HepG2 (cell line): ENCODE measurements around the gene CACHD1. TPM values are rescaled to one million over a fixed set of nuclear protein-coding genes. Genes with fewer than 3 reads are reported as not detected.

Source experiments
- HDAC1 ChIP-seq: sonication (generic); formaldehyde crosslinking; IDR thresholded peaks from 2 replicates; pipeline ENCODE4 v1.5.1; 2020; ENCODE audit warnings: mild to moderate bottlenecking, missing genetic modification reagents
- IRF2 ChIP-seq: IDR thresholded peaks from 2 replicates; pipeline ENCODE4 v1.6.1; 2018; ENCODE audit warnings: missing genetic modification reagents, missing compliant biosample characterization
- SMAD1 ChIP-seq: sonication (generic); formaldehyde crosslinking; IDR thresholded peaks from 2 replicates; pipeline ENCODE4 v1.4.0; 2020; ENCODE audit warnings: missing genetic modification reagents, low read depth, mild to moderate bottlenecking, borderline replicate concordance
- SMARCE1 ChIP-seq: fragments of 450-650 bp; IDR thresholded peaks from 2 replicates; pipeline ENCODE4 v1.6.1; 2017; ENCODE audit warnings: borderline replicate concordance
- ZBTB39 ChIP-seq: sonication (generic); formaldehyde crosslinking; IDR thresholded peaks from 2 replicates; pipeline ENCODE4 v1.5.0; 2020; ENCODE audit warnings: missing genetic modification reagents
- ZFY ChIP-seq: sonication (generic); formaldehyde crosslinking; IDR thresholded peaks from 2 replicates; pipeline ENCODE4 v1.4.0; 2020; ENCODE audit warnings: missing genetic modification reagents
- ZNF256 ChIP-seq: sonication (generic); formaldehyde crosslinking; conservative IDR thresholded peaks from 2 replicates; pipeline ENCODE4 v1.4.0; 2020; ENCODE audit warnings: missing genetic modification reagents
- ZNF350 ChIP-seq: sonication (generic); formaldehyde crosslinking; IDR thresholded peaks from 2 replicates; pipeline ENCODE4 v1.4.0; 2020; ENCODE audit warnings: mild to moderate bottlenecking, low read depth, missing genetic modification reagents, borderline replicate concordance
- ZNF562 ChIP-seq: sonication (generic); formaldehyde crosslinking; IDR thresholded peaks from 2 replicates; pipeline ENCODE4 v1.8.0; 2022; ENCODE audit warnings: missing genetic modification reagents, borderline replicate concordance
- ZNF567 ChIP-seq: sonication (generic); formaldehyde crosslinking; IDR thresholded peaks from 2 replicates; pipeline ENCODE4 v1.8.1; 2023; ENCODE audit warnings: mild to moderate bottlenecking, missing genetic modification reagents, borderline replicate concordance
- ZNF605 ChIP-seq: sonication (generic); formaldehyde crosslinking; IDR thresholded peaks from 2 replicates; pipeline ENCODE4 v1.8.0; 2022; ENCODE audit warnings: mild to moderate bottlenecking, missing genetic modification reagents
- ZNF609 ChIP-seq: sonication (generic); formaldehyde crosslinking; IDR thresholded peaks from 2 replicates; pipeline ENCODE4 v1.4.0; 2020; ENCODE audit warnings: mild to moderate bottlenecking, missing genetic modification reagents, borderline replicate concordance
- polyA plus RNA-seq, 8 experiments: library from polyadenylated mRNA; depleted of rRNA in 3 of 8; stranded (reverse) in 7 of 8; unstranded in 1 of 8; fragments of >200 nt; fragmentation: Illumina TruSeq in 4 of 8; extraction: Trizol in 4 of 8; gene quantifications; 2 replicates each; pipeline versions ENCODE4 v1.2.1 to v1.2.3, GENCODE V29; 2011 to 2016; ENCODE audit warnings: low read depth in 4 of 8, missing spikeins in 1 of 8, mixed read lengths in 1 of 8; ENCODE audit not compliant: insufficient read depth in 1 of 8
- total RNA-seq, 5 experiments: library from RNA; depleted of rRNA; stranded (reverse); fragments of >200 nt; fragmentation: Illumina TruSeq; extraction: Trizol; gene quantifications; 2 replicates each; pipeline ENCODE4 v1.2.3, GENCODE V29; 2016; ENCODE audit warnings: low read depth in 1 of 5

CACHD1 gene
- total and polyA plus RNA-seq, 2 of the 13 experiments (the other 11 are each of a cell fraction or from before 2014, with no cell fraction given): 0.11 TPM; not detected in 1

- TF ChIP-seq ZNF609 (CRISPR knock-in tag) (no peak), SMARCE1 (no peak), ZNF256 (CRISPR knock-in tag) (no peak), ZNF605 (CRISPR knock-in tag) (no peak), ZNF567 (CRISPR knock-in tag) (no peak), HDAC1 (CRISPR knock-in tag) (no peak), ZNF350 (CRISPR knock-in tag) (no peak), ZFY (CRISPR knock-in tag) (no peak), ZBTB39 (CRISPR knock-in tag) (no peak), SMAD1 (CRISPR knock-in tag) (no peak), ZNF562 (CRISPR knock-in tag) (no peak), IRF2 (CRISPR knock-in tag) (no peak)
Measured at GRCh38 chr1:64440183-64440826, 29.6 kb upstream of the CACHD1 start (continued).
